HL-60 (cell line): ENCODE data around the gene SPIB.

Source experiments
- GABPA ChIP-seq: IDR thresholded peaks from 2 replicates; pipeline ENCODE4 v1.6.1; 2012; ENCODE audit warnings: low read depth
- POLR2AphosphoS5 ChIP-seq: IDR thresholded peaks from 2 replicates; pipeline ENCODE4 v1.6.1; 2012; ENCODE audit warnings: low read depth
- TF ChIP-seq, protein P1 (sequence below): IDR thresholded peaks from one replicate; pipeline ENCODE4 v1.5.1; 2011; ENCODE audit warnings: low read length, control low read depth, inconsistent platforms; ENCODE audit not compliant: insufficient read depth
- TF ChIP-seq, protein P2 (sequence below): IDR thresholded peaks from 2 replicates; pipeline ENCODE4 v1.6.1; 2012; ENCODE audit warnings: low read depth; ENCODE audit not compliant: insufficient replicate concordance

DNA sequence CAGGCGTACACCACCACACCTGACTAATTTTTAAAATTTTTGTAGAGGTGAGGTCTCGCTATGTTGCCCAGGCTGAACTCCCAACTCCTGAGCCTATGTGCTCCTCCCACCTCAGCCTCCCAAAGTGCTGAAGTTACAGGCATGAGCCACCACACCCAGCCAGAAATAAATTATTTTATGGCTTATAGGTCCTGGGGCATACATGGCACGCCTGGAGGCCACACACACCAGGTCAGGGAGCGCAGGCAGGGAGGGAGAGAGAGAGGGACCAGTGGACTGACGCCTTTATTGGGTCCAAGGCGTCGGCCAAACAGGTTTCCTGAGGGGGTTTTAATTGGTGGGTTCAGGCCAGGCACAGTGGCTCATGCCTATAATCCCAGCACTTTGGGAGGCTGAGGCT, 6.8 kb downstream of the SPIB start:
- TF ChIP-seq, protein P1, sequence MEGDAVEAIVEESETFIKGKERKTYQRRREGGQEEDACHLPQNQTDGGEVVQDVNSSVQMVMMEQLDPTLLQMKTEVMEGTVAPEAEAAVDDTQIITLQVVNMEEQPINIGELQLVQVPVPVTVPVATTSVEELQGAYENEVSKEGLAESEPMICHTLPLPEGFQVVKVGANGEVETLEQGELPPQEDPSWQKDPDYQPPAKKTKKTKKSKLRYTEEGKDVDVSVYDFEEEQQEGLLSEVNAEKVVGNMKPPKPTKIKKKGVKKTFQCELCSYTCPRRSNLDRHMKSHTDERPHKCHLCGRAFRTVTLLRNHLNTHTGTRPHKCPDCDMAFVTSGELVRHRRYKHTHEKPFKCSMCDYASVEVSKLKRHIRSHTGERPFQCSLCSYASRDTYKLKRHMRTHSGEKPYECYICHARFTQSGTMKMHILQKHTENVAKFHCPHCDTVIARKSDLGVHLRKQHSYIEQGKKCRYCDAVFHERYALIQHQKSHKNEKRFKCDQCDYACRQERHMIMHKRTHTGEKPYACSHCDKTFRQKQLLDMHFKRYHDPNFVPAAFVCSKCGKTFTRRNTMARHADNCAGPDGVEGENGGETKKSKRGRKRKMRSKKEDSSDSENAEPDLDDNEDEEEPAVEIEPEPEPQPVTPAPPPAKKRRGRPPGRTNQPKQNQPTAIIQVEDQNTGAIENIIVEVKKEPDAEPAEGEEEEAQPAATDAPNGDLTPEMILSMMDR, result no peak
- TF ChIP-seq POLR2AphosphoS5 (no peak), GABPA (no peak)
- TF ChIP-seq, protein P2, sequence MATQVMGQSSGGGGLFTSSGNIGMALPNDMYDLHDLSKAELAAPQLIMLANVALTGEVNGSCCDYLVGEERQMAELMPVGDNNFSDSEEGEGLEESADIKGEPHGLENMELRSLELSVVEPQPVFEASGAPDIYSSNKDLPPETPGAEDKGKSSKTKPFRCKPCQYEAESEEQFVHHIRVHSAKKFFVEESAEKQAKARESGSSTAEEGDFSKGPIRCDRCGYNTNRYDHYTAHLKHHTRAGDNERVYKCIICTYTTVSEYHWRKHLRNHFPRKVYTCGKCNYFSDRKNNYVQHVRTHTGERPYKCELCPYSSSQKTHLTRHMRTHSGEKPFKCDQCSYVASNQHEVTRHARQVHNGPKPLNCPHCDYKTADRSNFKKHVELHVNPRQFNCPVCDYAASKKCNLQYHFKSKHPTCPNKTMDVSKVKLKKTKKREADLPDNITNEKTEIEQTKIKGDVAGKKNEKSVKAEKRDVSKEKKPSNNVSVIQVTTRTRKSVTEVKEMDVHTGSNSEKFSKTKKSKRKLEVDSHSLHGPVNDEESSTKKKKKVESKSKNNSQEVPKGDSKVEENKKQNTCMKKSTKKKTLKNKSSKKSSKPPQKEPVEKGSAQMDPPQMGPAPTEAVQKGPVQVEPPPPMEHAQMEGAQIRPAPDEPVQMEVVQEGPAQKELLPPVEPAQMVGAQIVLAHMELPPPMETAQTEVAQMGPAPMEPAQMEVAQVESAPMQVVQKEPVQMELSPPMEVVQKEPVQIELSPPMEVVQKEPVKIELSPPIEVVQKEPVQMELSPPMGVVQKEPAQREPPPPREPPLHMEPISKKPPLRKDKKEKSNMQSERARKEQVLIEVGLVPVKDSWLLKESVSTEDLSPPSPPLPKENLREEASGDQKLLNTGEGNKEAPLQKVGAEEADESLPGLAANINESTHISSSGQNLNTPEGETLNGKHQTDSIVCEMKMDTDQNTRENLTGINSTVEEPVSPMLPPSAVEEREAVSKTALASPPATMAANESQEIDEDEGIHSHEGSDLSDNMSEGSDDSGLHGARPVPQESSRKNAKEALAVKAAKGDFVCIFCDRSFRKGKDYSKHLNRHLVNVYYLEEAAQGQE, result no peak
